ACC112 (cell line): ENCODE results near the gene UCN2.

ENCODE experiments used
- H2AFZ ChIP-seq: fragments of 200-600 bp; sonication (generic); one replicate; pipeline ENCODE4 v1.6.0; 2017; ENCODE audit warnings: antibody characterized with exemption, low read length; ENCODE audit not compliant: unreplicated experiment
- H3K27ac ChIP-seq: fragments of 200-600 bp; sonication (generic); 2 replicates; pipeline ENCODE4 v1.5.1; 2014; ENCODE audit warnings: low read depth, mild to moderate bottlenecking, antibody characterized with exemption, low read length, moderate library complexity
- H3K27me3 ChIP-seq: fragments of 200-600 bp; sonication (generic); 2 replicates; pipeline ENCODE4 v1.6.1; 2014; ENCODE audit warnings: mild to moderate bottlenecking, antibody characterized with exemption, low read length, moderate library complexity, mixed read lengths; ENCODE audit not compliant: insufficient read depth
- H3K36me3 ChIP-seq: fragments of 200-600 bp; sonication (generic); 2 replicates; pipeline ENCODE4 v1.6.1; 2016; ENCODE audit warnings: mild to moderate bottlenecking, antibody characterized with exemption, low read length, moderate library complexity, mixed read lengths; ENCODE audit not compliant: insufficient read depth
- H3K4me1 ChIP-seq: fragments of 200-600 bp; sonication (generic); one replicate; pipeline ENCODE4 v1.6.1; 2016; ENCODE audit warnings: low read length, mixed read lengths; ENCODE audit not compliant: insufficient read depth, unreplicated experiment, control insufficient read depth
- H3K4me3 ChIP-seq: fragments of 200-600 bp; sonication (generic); 2 replicates; pipeline ENCODE4 v1.5.1; 2014; ENCODE audit warnings: mild to moderate bottlenecking, low read depth, low read length
- H3K79me2 ChIP-seq: fragments of 200-600 bp; sonication (generic); one replicate; pipeline ENCODE4 v1.6.0; 2016; ENCODE audit warnings: low read length; ENCODE audit not compliant: control insufficient read depth, unreplicated experiment, insufficient read depth

The UCN2 gene

DNA sequence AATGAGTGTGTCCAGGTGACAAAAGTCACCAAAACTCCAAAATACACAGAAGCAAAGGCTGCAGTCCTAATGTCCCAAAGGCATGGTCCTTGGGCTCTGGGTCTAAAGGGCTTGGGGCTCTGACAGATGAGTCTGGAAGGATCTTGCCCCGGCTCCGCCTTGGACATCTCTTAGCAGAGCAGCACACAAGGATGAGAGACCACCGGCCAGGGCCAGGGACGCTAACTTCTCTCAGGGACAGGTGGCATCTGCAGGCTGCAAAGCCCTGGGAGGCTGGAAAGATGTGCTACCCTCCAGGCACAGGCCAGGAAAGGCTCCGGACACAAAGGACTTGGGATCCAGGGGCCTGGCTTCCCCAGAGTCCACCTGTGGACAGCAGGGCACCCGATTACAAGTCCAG lies 45.5 kb downstream of the UCN2 start:
- Histone ChIP-seq H3K4me1 (no peaks in the 10 kb centered on the region), H2AFZ (no peak overlapping the region), H3K36me3 (no peaks in the 10 kb centered on the region), H3K79me2 (no peaks in the 10 kb centered on the region), H3K27ac (no peak overlapping the region), H3K27me3 (no peaks in the 10 kb centered on the region), H3K4me3 (no peak overlapping the region)

DNA sequence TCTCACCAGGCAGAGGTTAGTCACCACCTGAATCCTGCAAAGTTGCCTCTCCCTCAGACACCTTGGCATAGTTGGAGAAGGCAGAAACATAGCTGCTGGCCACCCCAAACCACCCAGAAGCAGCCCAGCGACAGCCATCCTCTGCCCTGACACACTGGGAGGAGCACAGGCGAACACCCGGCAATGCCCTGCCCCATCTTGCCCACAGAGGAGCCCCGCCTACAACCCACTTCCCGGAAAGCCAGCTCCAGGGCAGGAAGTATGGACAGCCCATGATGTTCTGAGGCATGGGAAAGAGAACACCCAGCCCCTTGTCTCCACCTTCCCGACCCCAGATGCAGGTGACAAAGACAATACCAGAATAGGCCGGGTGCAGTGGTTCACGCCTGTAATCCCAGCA lies 47.0 kb downstream of the UCN2 start:
- H3K4me3 ChIP-seq, result no peak overlapping the region
- H3K27ac ChIP-seq, result no peak overlapping the region
- no peaks in the 10 kb centered on the region for H3K27me3 ChIP-seq
- H3K36me3 ChIP-seq, result no peaks in the 10 kb centered on the region
- H3K79me2 ChIP-seq, result no peaks in the 10 kb centered on the region
- no peaks in the 10 kb centered on the region for H3K4me1 ChIP-seq
- H2AFZ ChIP-seq, result no peak overlapping the region

DNA sequence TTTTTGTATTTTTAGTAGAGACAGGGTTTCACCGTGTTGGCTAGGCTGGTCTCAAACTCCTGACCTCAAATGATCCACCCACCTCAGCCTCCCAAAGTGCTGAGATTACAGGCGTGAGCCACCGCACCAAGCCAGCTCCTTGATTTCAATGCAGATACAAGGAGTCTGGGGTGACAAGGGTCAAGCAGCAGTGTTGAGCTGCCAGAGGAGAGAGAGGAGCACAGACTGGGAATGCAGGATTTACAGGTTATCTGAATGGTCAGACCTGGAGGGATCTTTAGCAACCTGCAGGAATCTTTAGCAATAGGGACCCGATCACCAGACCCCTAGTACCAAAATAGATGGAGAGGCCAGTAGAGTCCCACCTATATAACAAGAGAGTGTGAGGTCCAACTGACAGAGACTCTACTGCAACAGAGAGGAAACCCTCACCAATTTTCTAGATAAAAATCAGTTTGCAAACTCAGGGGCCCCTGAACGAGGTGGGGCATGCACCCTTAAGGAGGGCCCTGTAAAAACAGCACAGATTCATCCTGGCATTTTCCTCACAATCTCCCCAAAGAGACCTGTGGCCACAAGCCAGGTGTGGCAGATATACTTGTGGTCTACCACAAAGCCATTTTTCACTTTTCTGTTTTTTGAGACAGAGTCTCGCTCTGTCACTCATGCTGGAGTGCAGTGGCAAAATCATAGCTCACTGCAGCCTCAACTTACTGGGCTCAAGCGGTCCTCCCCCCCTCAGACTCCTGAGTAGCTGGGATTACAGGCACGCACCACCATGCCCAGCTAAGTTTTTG lies 49.0 kb downstream of the UCN2 start:
- H3K4me1 ChIP-seq, result no peaks in the 10 kb centered on the region
- H2AFZ ChIP-seq, result no peak overlapping the region
- H3K79me2 ChIP-seq, result no peaks in the 10 kb centered on the region
- no peak overlapping the region for H3K27ac ChIP-seq
- no peaks in the 10 kb centered on the region for H3K27me3 ChIP-seq
- no peak overlapping the region for H3K4me3 ChIP-seq
- H3K36me3 ChIP-seq, result no peaks in the 10 kb centered on the region
